Measurements from ENCODE around the gene MPI. TPM values are rescaled to one million over a fixed set of nuclear protein-coding genes. Genes with fewer than 3 reads are reported as not detected.

The MPI gene
- total RNA-seq, 1 experiment from 2014 or later, result 57.5 TPM

GRCh38 chr15:74854453-74855022 lies 35.3 kb upstream of the MPI start:
- Mint-ChIP-seq H3K4me1 (peaks cover 0 to 6% of the 10 kb centered on the region in 2 experiments; a peak in 3 of 4 replicates), H3K27me3 (ENCODE audit: low read depth) (no peaks in the 10 kb centered on the region), H3K27ac (peak overlapping the region in 1 of 3 experiments; percentile 61; a peak in 2 of 7 replicates), H3K4me3 (no peak overlapping the region), H3K36me3 (ENCODE audit: insufficient read depth in 1 of 3, low read depth in 3 of 3) (peaks cover 8 to 34% (median 27%) of the 10 kb centered on the region in 3 experiments; a peak in 6 of 7 replicates), H3K9me3 (no peaks in the 10 kb centered on the region)
- Histone ChIP-seq H3K9ac (ENCODE audit: extremely low read depth, insufficient read length, low read length) (no peak overlapping the region), H2AK5ac (ENCODE audit: insufficient read length, low read length) (no peak overlapping the region), H2AFZ (ENCODE audit: low read length) (no peak overlapping the region), H3K9me3 (ENCODE audit: control insufficient read depth, low read depth, low read length) (no peaks in the 10 kb centered on the region), H3K18ac (ENCODE audit: insufficient read length, low read depth, low read length) (no peak overlapping the region), H4K20me1 (ENCODE audit: control insufficient read depth, insufficient read depth, insufficient read length) (no peaks in the 10 kb centered on the region), H3K4me2 (ENCODE audit: insufficient read depth, insufficient read length, low read length) (no peak overlapping the region), H3K23ac (ENCODE audit: insufficient read length, low read depth, low read length) (no peak overlapping the region), H3K56ac (ENCODE audit: insufficient read length, low read depth, low read length) (no peak overlapping the region), H3K14ac (ENCODE audit: insufficient read depth, low read length) (no peak overlapping the region), H2BK15ac (ENCODE audit: low read depth, low read length) (no peak overlapping the region), H3K4ac (ENCODE audit: low read depth, low read length) (no peak overlapping the region), H2BK5ac (ENCODE audit: insufficient read length, low read length) (no peak overlapping the region), H3K27ac (ENCODE audit: insufficient read length, low read depth, low read length) (no peak overlapping the region), H4K5ac (ENCODE audit: insufficient read length, low read depth, low read length) (no peak overlapping the region), H3K79me2 (ENCODE audit: insufficient read depth, low read length) (no peaks in the 10 kb centered on the region), H4K8ac (replicated peaks; ENCODE audit: insufficient read length, low read depth, low read length) (no peak overlapping the region), H3T11ph (ENCODE audit: low read length) (no peak overlapping the region), H3K27me3 (ENCODE audit: insufficient read depth, low read length) (no peaks in the 10 kb centered on the region), H2BK120ac (ENCODE audit: low read depth, low read length, poor library complexity, severe bottlenecking) (no peak overlapping the region), H4K91ac (ENCODE audit: insufficient read length, low read depth, low read length) (no peak overlapping the region), H2BK20ac (ENCODE audit: low read depth, low read length, poor library complexity, severe bottlenecking) (no peak overlapping the region), H3K79me1 (ENCODE audit: insufficient read depth, low read depth, low read length, poor library complexity, severe bottlenecking) (no peaks in the 10 kb centered on the region), H3K23me2 (ENCODE audit: insufficient read length, low read depth, low read length, poor library complexity, severe bottlenecking) (no peaks in the 10 kb centered on the region), H3K4me1 (ENCODE audit: insufficient read depth, low read length) (no peaks in the 10 kb centered on the region), H2BK12ac (ENCODE audit: insufficient read length, low read depth, low read length) (no peak overlapping the region)
- TF ChIP-seq, protein P1, sequence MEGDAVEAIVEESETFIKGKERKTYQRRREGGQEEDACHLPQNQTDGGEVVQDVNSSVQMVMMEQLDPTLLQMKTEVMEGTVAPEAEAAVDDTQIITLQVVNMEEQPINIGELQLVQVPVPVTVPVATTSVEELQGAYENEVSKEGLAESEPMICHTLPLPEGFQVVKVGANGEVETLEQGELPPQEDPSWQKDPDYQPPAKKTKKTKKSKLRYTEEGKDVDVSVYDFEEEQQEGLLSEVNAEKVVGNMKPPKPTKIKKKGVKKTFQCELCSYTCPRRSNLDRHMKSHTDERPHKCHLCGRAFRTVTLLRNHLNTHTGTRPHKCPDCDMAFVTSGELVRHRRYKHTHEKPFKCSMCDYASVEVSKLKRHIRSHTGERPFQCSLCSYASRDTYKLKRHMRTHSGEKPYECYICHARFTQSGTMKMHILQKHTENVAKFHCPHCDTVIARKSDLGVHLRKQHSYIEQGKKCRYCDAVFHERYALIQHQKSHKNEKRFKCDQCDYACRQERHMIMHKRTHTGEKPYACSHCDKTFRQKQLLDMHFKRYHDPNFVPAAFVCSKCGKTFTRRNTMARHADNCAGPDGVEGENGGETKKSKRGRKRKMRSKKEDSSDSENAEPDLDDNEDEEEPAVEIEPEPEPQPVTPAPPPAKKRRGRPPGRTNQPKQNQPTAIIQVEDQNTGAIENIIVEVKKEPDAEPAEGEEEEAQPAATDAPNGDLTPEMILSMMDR (conservative IDR thresholded peaks at IDR 0.05), result no peak
- no CpG with 5 or more reads among the region's 13 CpGs for WGBS (ENCODE audit: extremely low coverage, insufficient read length, low lambda C conversion rate)
- DNase-seq, result no peak
